WERI-Rb-1 (cell line): Measurements from ENCODE around the gene DLL1.

Experiments
- DNase-seq: peaks from one replicate; pipeline ENCODE4 v3.0.0-alpha.2; 2020
- H3K27ac ChIP-seq: fragments of 250-450 bp; sonication (Bioruptor Pico); 2 replicates; pipeline ENCODE4 v1.5.1; 2020; ENCODE audit warnings: mild to moderate bottlenecking, moderate library complexity
- H3K27me3 ChIP-seq: fragments of 250-450 bp; sonication (Bioruptor Pico); 2 replicates; pipeline ENCODE4 v1.5.1; 2021; ENCODE audit warnings: mild to moderate bottlenecking, low read depth, moderate library complexity; ENCODE audit not compliant: insufficient read depth, severe bottlenecking
- H3K36me3 ChIP-seq: fragments of 250-450 bp; sonication (Bioruptor Pico); 2 replicates; pipeline ENCODE4 v1.5.1; 2020; ENCODE audit warnings: mild to moderate bottlenecking, moderate library complexity
- H3K4me3 ChIP-seq: 2 replicates; pipeline ENCODE4 v1.5.1; 2011; ENCODE audit warnings: low read depth, mild to moderate bottlenecking, control low read depth, low read length
- H3K9me3 ChIP-seq: fragments of 250-450 bp; sonication (Bioruptor Pico); 2 replicates; pipeline ENCODE4 v1.5.1; 2021; ENCODE audit warnings: mild to moderate bottlenecking, moderate library complexity; ENCODE audit not compliant: severe bottlenecking
- CTCF ChIP-seq: IDR thresholded peaks from 2 replicates; pipeline ENCODE4 v1.5.1; 2011; ENCODE audit warnings: low read depth, mild to moderate bottlenecking, control low read depth, inconsistent platforms, low read length

The DLL1 gene

GRCh38 chr6:170314983-170315382, 24.1 kb upstream of the DLL1 start:
- Histone ChIP-seq H3K27me3 (no peaks in the 10 kb centered on the region), H3K4me3 (no peak overlapping the region), H3K36me3 (peaks cover 16% of the 10 kb centered on the region), H3K9me3 (no peaks in the 10 kb centered on the region), H3K27ac (no peak overlapping the region)
- DNase-seq: no peak
- TF ChIP-seq CTCF: no peak

GRCh38 chr6:170313716-170314295, 22.9 kb upstream of the DLL1 start:
- H3K36me3 ChIP-seq: peaks cover 12% of the 10 kb centered on the region
- H3K27ac ChIP-seq: no peak overlapping the region
- TF ChIP-seq CTCF: no peak
- H3K4me3 ChIP-seq: no peak overlapping the region
- DNase-seq: no peak
- no peaks in the 10 kb centered on the region for H3K27me3 ChIP-seq
- no peaks in the 10 kb centered on the region for H3K9me3 ChIP-seq

GRCh38 chr6:170312876-170313275, 22.0 kb upstream of the DLL1 start:
- no peak overlapping the region for H3K4me3 ChIP-seq
- no peaks in the 10 kb centered on the region for H3K27me3 ChIP-seq
- H3K9me3 ChIP-seq: no peaks in the 10 kb centered on the region
- H3K27ac ChIP-seq: no peak overlapping the region
- peaks cover 12% of the 10 kb centered on the region for H3K36me3 ChIP-seq
- TF ChIP-seq CTCF: no peak
- DNase-seq: no peak

- Histone ChIP-seq H3K36me3 (peaks cover 3% of the 10 kb centered on the region), H3K27me3 (no peaks in the 10 kb centered on the region), H3K27ac (no peak overlapping the region), H3K9me3 (no peaks in the 10 kb centered on the region), H3K4me3 (no peak overlapping the region)
- DNase-seq: no peak
- no peak for TF ChIP-seq CTCF
These were observed 20.8 kb upstream of the DLL1 start for GRCh38 chr6:170311696-170312095.

GRCh38 chr6:170308761-170309160, 17.9 kb upstream of the DLL1 start:
- Histone ChIP-seq H3K4me3 (no peak overlapping the region), H3K27me3 (no peaks in the 10 kb centered on the region), H3K9me3 (no peaks in the 10 kb centered on the region), H3K36me3 (peaks cover 3% of the 10 kb centered on the region), H3K27ac (no peak overlapping the region)
- no peak for TF ChIP-seq CTCF
- no peak for DNase-seq

GRCh38 chr6:170307080-170307545, 16.2 kb upstream of the DLL1 start:
- no peak for TF ChIP-seq CTCF
- DNase-seq: no peak
- Histone ChIP-seq H3K27me3 (no peaks in the 10 kb centered on the region), H3K36me3 (peaks cover 3% of the 10 kb centered on the region), H3K9me3 (no peaks in the 10 kb centered on the region), H3K4me3 (peak overlapping the region; percentile 96), H3K27ac (peak overlapping the region; percentile 73)
